CD4-positive, alpha-beta T cell treated with Interleukin-21 for 1 hour (primary cell): ENCODE data around the gene GPER1.
A peak's percentile ranks its signal among the peaks of the same experiment; 100 is the strongest.
"Not testable (repeated sequence)": the region's sequence is repeated elsewhere in the genome, so short reads cannot be mapped to it uniquely, and the experiment has no call there.

Source experiments
- DNase-seq: peaks from one replicate; pipeline ENCODE4 v3.0.0-alpha.2; 2020

The GPER1 gene

GRCh38 chr7:1071731-1072254 lies 16.1 kb upstream of the GPER1 start:
- DNase-seq: no peak

GRCh38 chr7:1073142-1073977 lies 14.6 kb upstream of the GPER1 start:
- DNase-seq: no peak

DNA sequence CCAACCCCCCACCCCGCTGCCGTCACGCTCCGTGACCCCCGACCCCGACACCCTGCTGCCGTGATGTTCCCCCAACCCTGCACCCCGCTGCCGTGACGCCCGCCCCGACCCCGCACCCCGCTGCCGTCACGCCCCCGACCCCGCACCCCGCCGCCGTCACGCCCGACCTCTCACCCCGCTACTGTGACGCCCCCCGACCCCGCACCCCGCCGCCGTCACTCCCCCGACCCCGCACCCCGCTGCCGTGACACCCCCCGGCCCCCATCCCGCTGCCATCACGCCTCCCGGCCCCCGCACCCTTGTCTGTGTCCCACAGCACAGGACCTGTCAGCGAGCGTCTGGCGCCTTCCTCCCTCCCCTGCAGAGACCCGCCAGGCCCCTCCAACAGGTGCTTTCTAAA lies 13.9 kb upstream of the GPER1 start:
- DNase-seq: not testable (repeated sequence)

- DNase-seq: no peak
Measured at GRCh38 chr7:1074593-1075431, 13.1 kb upstream of the GPER1 start.

DNA sequence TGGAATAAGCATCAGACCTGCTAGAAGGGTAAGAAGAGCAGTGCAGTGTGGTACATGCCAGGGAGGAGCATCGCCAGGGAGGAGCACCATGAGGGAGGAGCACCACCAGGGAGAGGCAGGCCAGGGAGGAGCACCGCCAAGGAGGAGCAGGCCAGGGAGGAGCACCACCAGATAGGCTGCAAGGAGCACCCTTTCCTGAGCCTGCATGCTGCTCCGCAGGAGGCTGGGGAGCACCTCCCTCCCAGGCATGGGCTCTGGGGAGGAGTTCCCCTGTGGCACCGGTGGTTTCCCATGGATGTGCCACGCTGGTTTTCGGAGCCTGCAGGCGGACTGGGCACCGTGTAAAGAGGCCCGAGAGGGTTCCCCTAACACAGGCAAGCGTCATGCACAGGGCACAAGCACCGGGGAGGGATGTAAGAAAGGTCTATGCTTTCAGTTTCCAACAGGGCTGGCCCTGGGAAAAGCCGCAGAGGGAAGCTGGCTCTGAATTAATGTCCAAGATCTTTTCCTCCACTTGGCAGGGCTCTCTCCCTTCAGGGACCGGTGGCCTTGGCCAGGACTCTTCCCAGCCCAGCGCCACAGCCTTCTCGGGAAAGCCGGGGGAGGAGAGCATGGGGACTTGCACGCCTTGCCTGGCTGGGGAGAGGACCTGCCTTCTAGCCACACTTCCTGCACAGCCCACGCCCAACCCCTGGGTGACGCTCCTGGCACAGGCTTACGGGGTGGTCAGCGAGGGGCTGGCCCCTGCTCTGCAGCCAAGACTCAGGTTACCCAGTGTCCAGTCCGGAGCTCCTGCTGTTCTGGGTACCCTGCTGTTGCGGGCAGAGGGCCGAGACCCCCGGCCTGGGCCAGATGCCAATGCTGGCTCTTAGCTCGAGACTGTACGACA lies 11.5 kb upstream of the GPER1 start:
- DNase-seq: no peak

DNA sequence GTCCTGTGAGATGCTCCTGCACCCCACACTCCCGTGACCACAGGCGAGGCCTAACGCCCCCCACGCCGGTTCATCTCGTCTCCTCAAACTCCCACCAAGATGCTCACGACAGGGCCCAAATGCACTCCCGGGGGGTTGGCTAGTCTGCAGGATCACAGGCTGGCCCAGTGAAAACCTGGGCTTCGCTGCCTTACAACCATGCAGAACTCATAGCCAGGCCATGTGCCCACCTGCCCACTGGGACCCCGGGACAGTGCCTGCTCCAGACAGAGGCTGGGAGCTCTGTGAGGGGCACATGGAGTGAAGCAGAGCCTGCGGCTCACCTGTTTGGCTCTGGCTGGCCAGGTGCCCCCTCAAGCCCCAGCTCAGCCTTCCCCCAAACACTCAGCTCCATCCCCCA lies 9.4 kb upstream of the GPER1 start:
- no peak for DNase-seq

GRCh38 chr7:1078985-1079384 lies 8.9 kb upstream of the GPER1 start:
- DNase-seq: no peak

- DNase-seq: no peak
Measured at GRCh38 chr7:1079546-1079945, 8.4 kb upstream of the GPER1 start.

GRCh38 chr7:1080252-1080920 lies 7.5 kb upstream of the GPER1 start:
- no peak for DNase-seq

- DNase-seq: no peak
Measured at GRCh38 chr7:1080921-1081255, 7.0 kb upstream of the GPER1 start.

DNA sequence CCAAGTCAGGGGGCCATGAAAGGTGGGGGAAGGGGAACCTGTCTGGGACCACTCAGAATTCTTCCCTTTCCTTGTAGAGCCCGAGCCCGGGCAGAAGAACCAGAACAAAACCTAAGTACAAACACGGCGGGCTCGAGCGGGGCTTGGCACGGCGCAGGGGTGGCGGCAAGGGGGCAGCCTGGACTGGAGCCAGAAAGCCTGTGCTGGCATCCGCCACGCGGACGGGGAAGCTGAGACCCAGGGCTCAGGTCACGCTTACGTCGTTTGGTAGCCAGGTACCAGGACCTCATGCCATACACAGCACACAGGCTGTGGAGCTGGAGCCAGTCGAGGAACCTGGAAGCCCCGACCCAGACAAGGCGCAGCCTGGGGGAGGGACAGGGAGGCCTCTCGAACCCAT lies 6.6 kb upstream of the GPER1 start:
- no peak for DNase-seq

DNA sequence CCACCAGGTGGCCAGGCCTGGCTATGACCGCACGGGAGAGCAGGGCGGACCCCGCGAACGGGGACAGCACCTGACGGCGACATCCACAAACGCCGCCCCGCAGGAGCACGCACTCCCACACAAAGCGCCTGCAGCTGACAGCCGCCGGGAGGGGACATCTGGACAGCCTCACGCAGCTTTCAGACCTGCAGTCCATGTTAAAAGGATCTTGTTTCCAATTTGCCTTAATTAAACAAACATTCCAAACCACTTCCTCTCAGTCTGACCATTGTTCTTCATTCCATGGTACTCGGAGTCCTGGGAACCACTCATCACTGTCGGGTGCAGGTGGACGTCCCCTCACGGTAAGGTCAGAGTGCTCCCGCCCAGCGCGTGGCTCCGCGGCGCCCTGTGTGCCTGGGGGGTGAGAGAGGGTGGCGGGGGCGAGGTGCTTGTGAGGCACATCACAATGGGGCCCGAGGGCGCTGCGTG lies 5.9 kb upstream of the GPER1 start:
- no peak for DNase-seq

GRCh38 chr7:1083729-1084657 lies 3.9 kb upstream of the GPER1 start:
- DNase-seq: no peak

GRCh38 chr7:1085266-1085665 lies 2.6 kb upstream of the GPER1 start:
- DNase-seq: no peak

DNA sequence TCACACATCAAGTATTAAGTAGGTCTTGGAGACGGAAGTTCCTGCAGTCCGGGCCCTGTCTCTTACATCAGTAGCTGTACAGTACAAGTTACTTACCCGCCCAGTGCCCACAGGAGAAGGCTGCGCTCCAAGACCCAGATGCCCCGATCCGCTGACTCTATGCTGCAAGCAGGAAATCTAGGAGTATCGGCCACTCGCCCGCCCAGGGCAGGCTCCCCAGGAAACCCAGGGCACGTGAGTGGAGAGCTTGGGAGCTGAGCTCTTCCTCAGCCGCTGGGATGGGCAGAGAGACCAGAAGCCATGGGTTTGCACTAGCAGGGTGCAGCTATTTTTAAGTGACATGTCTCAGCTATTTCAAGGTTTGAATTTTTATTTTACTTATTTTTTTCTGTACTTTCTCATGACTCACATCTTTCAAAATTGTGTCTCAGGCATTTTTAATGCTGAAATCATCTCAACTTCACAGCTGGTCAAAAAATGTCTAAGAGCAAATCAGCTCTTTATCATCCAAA lies 1.9 kb upstream of the GPER1 start:
- DNase-seq: no peak

DNA sequence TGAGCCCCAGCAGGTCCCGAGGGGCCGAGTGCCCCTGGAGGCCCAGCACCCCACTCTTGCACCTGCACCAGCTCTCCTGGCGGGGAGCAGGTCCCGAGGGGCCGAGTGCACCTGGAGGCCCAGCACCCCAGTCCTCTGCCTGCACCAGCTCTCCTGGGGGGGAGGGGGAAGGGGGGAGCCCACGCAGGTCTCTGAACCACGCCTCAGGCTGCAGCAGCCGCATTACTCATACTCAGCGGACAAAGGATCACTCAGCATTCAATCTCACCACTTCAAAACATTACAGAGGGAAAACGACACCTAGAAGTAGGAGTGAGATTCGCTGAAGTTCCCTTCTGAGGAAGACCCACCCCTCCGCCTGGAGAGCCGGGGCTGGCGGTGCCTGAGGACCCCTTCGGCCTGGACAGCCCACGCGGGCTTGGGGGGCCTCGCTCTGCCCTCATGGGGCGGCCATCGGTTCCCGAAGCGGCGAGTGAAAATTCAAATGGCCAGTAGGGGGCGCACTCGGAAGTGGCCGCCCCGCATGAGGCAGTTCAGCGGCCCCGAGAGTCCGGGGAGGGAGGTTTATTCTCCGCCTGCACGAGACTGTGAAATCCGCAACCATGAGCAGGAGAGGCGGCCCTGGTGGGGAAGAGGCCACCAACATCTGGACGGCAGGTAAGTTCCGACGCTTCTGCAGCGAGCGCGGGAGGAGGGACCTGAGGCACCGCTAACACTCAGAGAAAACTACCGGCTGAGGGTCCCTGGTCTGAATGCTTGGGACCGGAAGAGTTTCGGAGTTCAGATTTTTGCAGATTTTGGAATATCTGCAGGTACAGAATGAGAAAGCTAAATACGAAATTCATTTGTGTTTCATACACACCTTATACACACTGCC lies 1.1 kb upstream of the GPER1 start:
- peak; percentile 69 for DNase-seq

DNA sequence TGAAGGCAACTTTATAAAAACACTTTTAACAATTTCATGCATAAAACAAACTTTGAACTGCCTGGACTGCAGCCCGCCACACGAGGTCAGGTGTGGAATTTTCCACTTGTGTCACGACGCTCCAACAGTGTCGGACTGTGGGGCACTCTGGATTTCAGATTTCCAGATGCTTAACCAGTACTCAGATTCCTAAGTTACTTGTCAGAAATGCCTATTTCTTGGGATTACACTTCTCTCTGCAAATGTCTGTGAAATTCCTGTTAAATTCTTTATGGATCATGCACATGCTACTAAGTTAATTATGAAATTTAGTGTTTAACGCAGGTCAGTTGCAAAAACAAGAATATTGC lies 473 bp upstream of the GPER1 start:
- DNase-seq: no peak

GRCh38 chr7:1090236-1090635 lies 2.3 kb downstream of the GPER1 start:
- no peak for DNase-seq

GRCh38 chr7:1090686-1091643 lies 3.1 kb downstream of the GPER1 start:
- DNase-seq: no peak
